GM12865 (cell line): ENCODE measurements around the gene TMEM245.
"Not testable (repeated sequence)": the region's sequence is repeated elsewhere in the genome, so short reads cannot be mapped to it uniquely, and the experiment has no call there.

Experiments used
- DNase-seq: peaks from one replicate; pipeline ENCODE4 v3.0.0; 2010; ENCODE audit warnings: low read depth
- H3K4me3 ChIP-seq: 2 replicates; pipeline ENCODE4 v1.5.1; 2011; ENCODE audit warnings: mild to moderate bottlenecking, low read depth, low read length, control low read depth
- CTCF ChIP-seq: IDR thresholded peaks from 2 replicates; pipeline ENCODE4 v1.5.1; 2011; ENCODE audit warnings: low read length, control low read depth, low read depth, inconsistent platforms; ENCODE audit not compliant: insufficient read depth; ENCODE audit errors: missing control alignments

The TMEM245 gene

GRCh38 chr9:109072133-109072692 lies 47.5 kb downstream of the TMEM245 start:
- no peak for TF ChIP-seq CTCF
- H3K4me3 ChIP-seq: no peak overlapping the region
- no peak for DNase-seq

DNA sequence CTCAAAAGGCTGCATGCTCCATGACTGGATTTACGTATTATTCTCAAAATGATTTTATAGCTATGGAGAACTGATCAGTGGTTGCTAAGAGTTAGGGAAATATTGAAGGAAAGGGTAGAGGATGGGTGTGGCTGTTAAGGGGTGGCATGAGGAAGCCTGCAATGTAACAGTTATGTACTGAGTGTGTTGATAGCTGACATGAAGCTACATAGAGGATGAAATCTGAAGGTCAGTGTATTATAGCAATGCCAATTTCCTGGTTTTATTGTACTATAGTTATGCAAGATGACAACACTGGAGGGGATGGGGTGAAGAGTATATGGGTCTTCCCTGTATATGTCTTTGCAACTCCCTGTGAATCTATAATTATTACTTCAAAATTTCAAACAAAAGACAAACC lies 51.0 kb downstream of the TMEM245 start:
- H3K4me3 ChIP-seq: no peak overlapping the region
- no peak for TF ChIP-seq CTCF
- no peak for DNase-seq

DNA sequence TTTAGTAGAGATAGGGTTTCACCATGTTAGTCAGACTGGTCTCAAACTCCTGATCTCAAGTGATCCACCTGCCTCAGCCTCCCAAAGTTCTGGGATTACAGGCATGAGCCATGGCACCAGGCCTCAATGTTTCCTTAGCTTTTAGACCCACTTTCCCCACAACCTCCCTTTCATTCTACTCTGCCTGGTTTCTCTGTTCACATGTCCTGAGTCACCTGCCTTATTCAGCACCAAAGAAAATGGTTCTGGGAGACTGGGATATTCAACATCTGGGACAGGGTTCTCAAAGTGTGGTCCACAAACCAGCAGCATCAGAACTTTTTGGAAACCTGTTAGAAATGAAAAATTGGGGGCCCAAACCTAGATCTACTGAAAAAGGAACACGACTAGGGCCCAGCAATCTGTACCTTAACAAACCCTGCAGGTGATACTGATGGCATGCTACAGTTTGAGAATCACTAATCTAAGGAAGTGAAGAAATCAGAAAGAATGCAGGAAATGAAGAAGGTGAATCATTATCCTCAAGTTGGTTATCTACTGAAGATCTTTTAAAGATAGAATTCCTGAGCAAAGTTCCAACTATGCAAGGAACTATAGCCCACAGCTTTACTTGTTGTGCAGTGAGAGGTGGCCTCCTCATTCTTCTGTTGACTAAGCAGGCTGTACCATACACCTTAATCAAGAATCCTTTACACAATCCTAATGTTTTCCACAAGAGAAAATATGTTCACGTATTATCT lies 54.6 kb downstream of the TMEM245 start:
- H3K4me3 ChIP-seq: no peak overlapping the region
- DNase-seq: no peak
- TF ChIP-seq CTCF: no peak

GRCh38 chr9:109063760-109064159 lies 56.0 kb downstream of the TMEM245 start:
- no peak for DNase-seq
- TF ChIP-seq CTCF: no peak
- no peak overlapping the region for H3K4me3 ChIP-seq

DNA sequence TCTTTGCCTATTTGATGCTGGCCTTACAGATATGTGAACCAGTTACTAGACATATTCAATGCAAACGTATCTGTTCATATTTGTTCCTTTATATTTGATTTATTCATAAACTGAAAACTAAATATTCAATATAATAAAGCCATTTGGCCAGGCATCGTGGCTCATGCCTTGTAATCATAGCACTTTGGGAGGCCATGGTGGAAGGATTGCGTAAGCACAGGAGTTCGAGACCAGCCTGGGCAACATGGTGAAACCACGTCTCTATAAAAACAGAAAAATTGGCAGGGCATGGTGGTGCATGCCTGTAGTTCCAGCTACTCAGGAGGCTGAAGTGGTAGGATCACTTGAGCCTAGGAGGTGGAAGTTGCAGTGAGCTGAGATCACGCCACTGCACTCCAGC lies 57.2 kb downstream of the TMEM245 start:
- TF ChIP-seq CTCF: no peak
- DNase-seq: no peak

DNA sequence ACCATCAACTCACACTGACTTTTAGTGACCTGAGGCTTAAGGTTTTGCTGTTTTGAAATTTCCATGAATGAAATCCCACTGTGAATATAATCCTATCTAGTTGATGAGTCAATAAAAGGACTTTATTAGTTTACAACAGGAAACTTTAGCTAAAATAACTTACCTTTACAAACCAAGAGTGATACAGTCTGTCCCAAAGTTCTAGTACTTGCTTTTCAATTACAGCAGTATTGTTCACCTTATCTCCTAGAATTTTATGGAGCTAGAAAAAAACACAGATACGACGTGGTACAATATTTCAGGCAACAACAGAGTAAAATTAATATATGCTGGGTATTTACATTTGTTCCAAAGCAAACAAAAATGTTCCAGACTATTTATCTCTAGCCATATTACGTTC lies 59.6 kb downstream of the TMEM245 start:
- no peak for DNase-seq
- no peak overlapping the region for H3K4me3 ChIP-seq
- no peak for TF ChIP-seq CTCF

More for the DNA sequence above, 57.2 kb downstream of the TMEM245 start:
- no peak overlapping the region for H3K4me3 ChIP-seq

GRCh38 chr9:109053121-109053520 lies 66.6 kb downstream of the TMEM245 start:
- not testable (repeated sequence) for DNase-seq, H3K4me3 ChIP-seq
